T-helper 1 cell treated with Interleukin-12 subunit alpha and Interleukin-12 subunit beta and Interleukin-4 antibody, amounts not matched to agents 30 μg/mL and 1 μg/mL, for 36 hours (primary cell): ENCODE results near the gene VAPB.

Experiments used
- H3K27ac Mint-ChIP-seq: one replicate; pipeline ENCODE4 v1.8.0; 2021; ENCODE audit warnings: mild to moderate bottlenecking, mixed read lengths
- H3K27me3 Mint-ChIP-seq: one replicate; pipeline ENCODE4 v1.8.0; 2021; ENCODE audit warnings: low read depth, mixed read lengths
- H3K36me3 Mint-ChIP-seq: one replicate; pipeline ENCODE4 v1.8.0; 2021; ENCODE audit warnings: low read depth, mixed read lengths
- H3K4me1 Mint-ChIP-seq: one replicate; pipeline ENCODE4 v1.8.0; 2021; ENCODE audit warnings: low read depth, mixed read lengths
- H3K4me3 Mint-ChIP-seq: one replicate; pipeline ENCODE4 v1.8.0; 2021; ENCODE audit warnings: mild to moderate bottlenecking, moderate library complexity, mixed read lengths
- H3K9me3 Mint-ChIP-seq: one replicate; pipeline ENCODE4 v1.8.0; 2021; ENCODE audit warnings: mixed read lengths

Gene VAPB

GRCh38 chr20:58497724-58498469, 108.9 kb downstream of the VAPB start:
- Mint-ChIP-seq H3K4me1 (no peaks in the 10 kb centered on the region), H3K27ac (no peak overlapping the region), H3K9me3 (peaks cover 5% of the 10 kb centered on the region), H3K27me3 (no peaks in the 10 kb centered on the region), H3K4me3 (no peak overlapping the region), H3K36me3 (no peaks in the 10 kb centered on the region)

- H3K27ac Mint-ChIP-seq: no peak overlapping the region
- H3K4me1 Mint-ChIP-seq: no peaks in the 10 kb centered on the region
- no peaks in the 10 kb centered on the region for H3K27me3 Mint-ChIP-seq
- no peak overlapping the region for H3K4me3 Mint-ChIP-seq
- no peaks in the 10 kb centered on the region for H3K36me3 Mint-ChIP-seq
- peaks cover 12% of the 10 kb centered on the region for H3K9me3 Mint-ChIP-seq
Measured at GRCh38 chr20:58498470-58499068, 109.5 kb downstream of the VAPB start.

GRCh38 chr20:58500256-58500655, 111.2 kb downstream of the VAPB start:
- H3K27ac Mint-ChIP-seq: no peak overlapping the region
- no peaks in the 10 kb centered on the region for H3K36me3 Mint-ChIP-seq
- no peaks in the 10 kb centered on the region for H3K27me3 Mint-ChIP-seq
- H3K4me1 Mint-ChIP-seq: no peaks in the 10 kb centered on the region
- H3K4me3 Mint-ChIP-seq: no peak overlapping the region
- peaks cover 15% of the 10 kb centered on the region for H3K9me3 Mint-ChIP-seq
